Heart left ventricle (tissue), 16 donors: ENCODE results near the gene PAX4. TPM values are rescaled to one million over a fixed set of nuclear protein-coding genes. Genes with fewer than 3 reads are reported as not detected.

Experiments
- ATAC-seq, 4 donors: fragments of 200-7000 bp; cut with Tn5 transposase; one replicate each; pipeline ENCODE4 v1.9.1; 2020 to 2022; ENCODE audit warnings: moderate library complexity in 4 of 4, mild to moderate bottlenecking in 3 of 4, moderate number of reproducible peaks in 1 of 4
- DNase-seq, 5 donors: peaks; one replicate each; pipeline ENCODE4 v3.0.0-alpha.2; 2020
- H3K27ac ChIP-seq, 12 donors: fragments of 200-600 bp; sonication (generic) in 4 of 12; one replicate each; pipeline versions ENCODE4 v1.5.0 to v1.8.0; 2016 to 2022; ENCODE audit warnings: mild to moderate bottlenecking in 2 of 12
- H3K27me3 ChIP-seq, 9 donors: fragments of 200-600 bp; sonication (generic) in 2 of 9; one replicate each; pipeline versions ENCODE4 v1.5.1 to v1.8.0; 2016 to 2022; ENCODE audit warnings: mild to moderate bottlenecking in 3 of 9
- H3K36me3 ChIP-seq, 9 donors: fragments of 200-600 bp; sonication (generic) in 2 of 9; one replicate each; pipeline versions ENCODE4 v1.5.0 to v1.8.0; 2018 to 2022; ENCODE audit warnings: mild to moderate bottlenecking in 2 of 9
- H3K4me1 ChIP-seq, 12 donors: fragments of 200-600 bp; sonication (generic) in 4 of 12; one replicate each; pipeline versions ENCODE4 v1.5.0 to v1.8.0; 2016 to 2022; ENCODE audit warnings: mild to moderate bottlenecking in 3 of 12
- H3K4me3 ChIP-seq, 12 donors: fragments of 200-600 bp; sonication (generic) in 4 of 12; one replicate each; pipeline versions ENCODE4 v1.5.0 to v1.8.0; 2017 to 2022; ENCODE audit warnings: mild to moderate bottlenecking in 9 of 12, moderate library complexity in 4 of 12
- H3K9me3 ChIP-seq, 12 donors: fragments of 200-600 bp; sonication (generic) in 4 of 12; one replicate each; pipeline versions ENCODE4 v1.5.0 to v1.8.0; 2016 to 2022; ENCODE audit warnings: mild to moderate bottlenecking in 1 of 12
- POLR2A ChIP-seq, 2 donors: fragments of 450-650 bp; IDR thresholded peaks; one replicate each; pipeline ENCODE4 v1.6.1; 2017; ENCODE audit warnings: antibody characterized with exemption in 2 of 2, mild to moderate bottlenecking in 2 of 2, moderate library complexity in 2 of 2
- WGBS, 4 donors: extraction: QIAGEN DNeasy Blood & Tissue Kit in 2 of 4; methylation state at CpG; one replicate each; pipeline versions ENCODE4 v1.1.5 to v1.1.7; 2013 to 2018; 5-methylcytosine and 5-hydroxymethylcytosine counted together
- intact Hi-C, 10 donors: fragments of 100-400 bp; cut with DNase I; formaldehyde crosslinking; loops; one replicate each; pipeline versions ENCODE4 v1.11.1 to v1.14.2; 2022
- polyA plus RNA-seq, 2 donors: library from polyadenylated mRNA; stranded (reverse); fragments of 200-250 nt; gene quantifications; one replicate each; pipeline ENCODE4 v1.2.3, GENCODE V29; 2013
- total RNA-seq, 9 donors: library from RNA; depleted of rRNA in 2 of 9; stranded (reverse); fragments of >200 nt in 2 of 9; fragmentation: NEBNext Ultra II Directional in 3 of 9; extraction: Animal tissue kit (Norgen Biotek cat#: 25700) in 3 of 9; gene quantifications; one replicate each; pipeline versions ENCODE4 v1.1.0 to v1.2.4, GENCODE V29; 2016 to 2023
- TF ChIP-seq, protein P1 (sequence below), 12 donors: fragments of 200-600 bp; sonication (generic) in 4 of 12; IDR thresholded peaks; one replicate each; pipeline versions ENCODE4 v1.5.0 to v1.8.0; 2018 to 2022; ENCODE audit warnings: antibody characterized with exemption in 12 of 12, mild to moderate bottlenecking in 5 of 12
- donor health status: ischemic (EF 13 %, LVEDD 7.1; RV severe dilation, severe dysfunction).
- donor health status: healthy with polysubstance abuse.
- donor health status: DM: no; HTN: yes; CAD: no.
- donor health status: DM: no; HTN: no; CAD: no.
- donor health status: ischemic (EF 25% LVEDD 6.9; RV normal size, moderate dysfunction).
- donor health status: ischemic (EF 25% LVEDD 5.7; RV mildly dilated, moderate dysfunction).
- donor health status: healthy.
- donor health status: DM: yes; HTN: yes; CAD: no.
- donor health status: ischemic (EF 35%, LVEDD 5.7; RV mildly dilated, moderate dysfunction).
- donor health status: nonischemic (EF 11% LVEDD 7.7; RV severe dilation, severe dysfunction).
- donor health status: DM: yes; HTN: yes; CAD: no.
- donor health status: PGD.
- donor health status: ischemic (EF 29% LVEDD 5.4; RV normal size, mild dysfunction).
- donor health status: nonischemic (EF 23%, LVEDD 6.1; RV moderate dilation, normal function).

The PAX4 gene
- total and polyA plus RNA-seq, 11 donors: not detected

DNA sequence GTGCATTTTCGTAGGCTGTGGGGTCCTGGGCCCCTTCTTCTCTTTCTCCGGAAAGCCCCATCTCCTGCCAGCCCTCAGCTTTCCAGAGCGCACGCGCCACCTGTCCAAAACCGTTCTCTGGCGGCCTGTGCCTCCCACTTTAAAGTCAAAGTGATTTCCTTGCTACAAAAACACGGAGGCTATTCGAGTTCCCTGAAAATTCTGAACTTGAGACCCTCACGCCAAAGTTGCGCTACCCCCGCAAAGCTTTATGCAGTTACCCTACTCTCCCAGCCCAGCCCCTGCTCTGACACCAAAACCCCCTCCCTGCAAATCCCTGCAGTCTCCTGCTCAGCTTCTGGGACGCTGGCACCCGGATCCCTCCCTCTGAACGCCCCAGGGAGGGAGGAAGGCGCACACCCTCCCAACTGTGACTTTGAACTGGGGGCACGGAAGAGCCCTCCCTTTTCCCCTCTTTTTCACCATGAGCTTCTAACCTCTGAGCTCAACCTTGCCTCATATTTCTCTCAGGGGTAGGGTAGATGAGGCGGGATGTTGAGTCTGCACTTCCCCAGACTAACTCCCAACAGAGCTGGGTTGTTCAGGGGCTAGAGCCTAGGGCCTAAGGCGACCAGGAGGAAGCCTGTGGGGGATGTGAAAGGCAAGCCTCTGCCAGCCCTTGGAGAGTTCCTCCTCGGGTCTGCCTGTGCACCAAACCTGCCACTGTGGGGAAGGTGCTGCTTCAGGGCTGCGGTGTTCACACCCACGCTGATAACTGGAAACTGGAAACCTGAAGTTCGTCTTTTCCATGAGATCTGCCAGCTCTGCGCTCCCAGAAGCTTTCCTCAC, 2.7 kb upstream of the PAX4 start:
- peak in 1 of 4 donors; percentile 22 for ATAC-seq
- intact Hi-C loops: no loop called here
- H3K4me1 ChIP-seq: peaks cover 0 to 3% (median 0%) of the 10 kb centered on the region in 12 donors
- 2 to 3% (median 3%) methylated on average over 19 to 24 of the region's 24 CpGs for WGBS, 4 donors
- no peak overlapping the region for H3K4me3 ChIP-seq
- no peak for DNase-seq
- no peaks in the 10 kb centered on the region for H3K9me3 ChIP-seq
- no peaks in the 10 kb centered on the region for H3K36me3 ChIP-seq
- H3K27me3 ChIP-seq: peaks cover 0 to 71% (median 24%) of the 10 kb centered on the region in 9 donors
- no peak overlapping the region for H3K27ac ChIP-seq
- no peak for TF ChIP-seq POLR2A (IDR thresholded peaks at IDR 0.05)
- TF ChIP-seq, protein P1, sequence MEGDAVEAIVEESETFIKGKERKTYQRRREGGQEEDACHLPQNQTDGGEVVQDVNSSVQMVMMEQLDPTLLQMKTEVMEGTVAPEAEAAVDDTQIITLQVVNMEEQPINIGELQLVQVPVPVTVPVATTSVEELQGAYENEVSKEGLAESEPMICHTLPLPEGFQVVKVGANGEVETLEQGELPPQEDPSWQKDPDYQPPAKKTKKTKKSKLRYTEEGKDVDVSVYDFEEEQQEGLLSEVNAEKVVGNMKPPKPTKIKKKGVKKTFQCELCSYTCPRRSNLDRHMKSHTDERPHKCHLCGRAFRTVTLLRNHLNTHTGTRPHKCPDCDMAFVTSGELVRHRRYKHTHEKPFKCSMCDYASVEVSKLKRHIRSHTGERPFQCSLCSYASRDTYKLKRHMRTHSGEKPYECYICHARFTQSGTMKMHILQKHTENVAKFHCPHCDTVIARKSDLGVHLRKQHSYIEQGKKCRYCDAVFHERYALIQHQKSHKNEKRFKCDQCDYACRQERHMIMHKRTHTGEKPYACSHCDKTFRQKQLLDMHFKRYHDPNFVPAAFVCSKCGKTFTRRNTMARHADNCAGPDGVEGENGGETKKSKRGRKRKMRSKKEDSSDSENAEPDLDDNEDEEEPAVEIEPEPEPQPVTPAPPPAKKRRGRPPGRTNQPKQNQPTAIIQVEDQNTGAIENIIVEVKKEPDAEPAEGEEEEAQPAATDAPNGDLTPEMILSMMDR (IDR thresholded peaks at IDR 0.05): no peak

DNA sequence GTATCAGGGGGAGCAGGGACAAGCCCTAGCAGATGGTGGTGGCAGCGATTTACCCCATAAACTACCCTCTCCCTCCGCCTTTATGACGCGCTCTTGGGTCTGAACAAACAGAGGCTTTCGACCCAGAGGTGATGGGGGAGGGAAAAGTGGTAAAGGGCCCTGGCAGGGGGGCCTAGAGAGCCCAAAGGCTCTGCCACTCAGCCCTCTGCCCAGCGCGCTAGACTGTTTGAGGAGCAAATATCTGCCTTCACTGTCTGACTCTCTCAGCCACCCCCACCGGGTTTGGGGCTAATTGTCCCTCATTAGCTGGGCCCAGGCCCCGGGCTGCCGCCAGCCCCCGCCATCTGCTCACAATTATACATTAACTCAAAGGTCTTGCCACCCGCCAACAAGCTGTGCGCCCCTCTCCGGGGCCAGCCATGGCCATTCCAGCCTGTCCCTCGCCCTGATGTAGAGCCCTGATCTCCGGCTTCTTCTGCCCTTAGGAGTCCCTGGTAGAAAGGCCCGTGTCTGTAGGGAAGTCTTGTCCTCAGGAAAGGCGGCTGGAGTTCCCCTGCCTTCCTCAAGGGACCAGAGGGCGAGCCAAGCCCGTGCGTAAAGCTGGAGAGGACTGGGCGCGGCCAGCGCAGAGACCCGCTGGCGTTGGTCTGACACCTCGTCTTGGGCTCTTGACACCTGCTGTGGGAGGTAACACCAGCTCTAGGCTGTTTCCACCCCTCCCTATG, 1.9 kb upstream of the PAX4 start:
- WGBS, 4 donors: 5 to 16% (median 8%) methylated on average over 18 to 27 of the region's 27 CpGs
- Histone ChIP-seq H3K27ac (no peak overlapping the region), H3K36me3 (no peaks in the 10 kb centered on the region), H3K9me3 (no peaks in the 10 kb centered on the region), H3K4me1 (peaks cover 0 to 3% (median 0%) of the 10 kb centered on the region in 12 donors), H3K4me3 (no peak overlapping the region), H3K27me3 (peaks cover 0 to 79% (median 25%) of the 10 kb centered on the region in 9 donors)
- TF ChIP-seq, protein P1 (IDR thresholded peaks at IDR 0.05): no peak
- TF ChIP-seq POLR2A (IDR thresholded peaks at IDR 0.05): no peak
- DNase-seq (no peak), ATAC-seq (no peak)
- intact Hi-C loops: no loop called here

- no peak for TF ChIP-seq POLR2A (IDR thresholded peaks at IDR 0.05)
- TF ChIP-seq, protein P1 (IDR thresholded peaks at IDR 0.05): no peak
- ATAC-seq: no peak
- Histone ChIP-seq H3K4me1 (peaks cover 0 to 3% (median 0%) of the 10 kb centered on the region in 12 donors), H3K27me3 (peaks cover 0 to 76% (median 32%) of the 10 kb centered on the region in 9 donors), H3K4me3 (no peak overlapping the region), H3K36me3 (no peaks in the 10 kb centered on the region), H3K9me3 (no peaks in the 10 kb centered on the region), H3K27ac (no peak overlapping the region)
- intact Hi-C loops: no loop called here
- DNase-seq: no peak
- 46 to 78% (median 59%) methylated on average over 1 of the region's 1 CpG for WGBS, 4 donors
Measured at GRCh38 chr7:127618775-127619174, 833 bp upstream of the PAX4 start.

DNA sequence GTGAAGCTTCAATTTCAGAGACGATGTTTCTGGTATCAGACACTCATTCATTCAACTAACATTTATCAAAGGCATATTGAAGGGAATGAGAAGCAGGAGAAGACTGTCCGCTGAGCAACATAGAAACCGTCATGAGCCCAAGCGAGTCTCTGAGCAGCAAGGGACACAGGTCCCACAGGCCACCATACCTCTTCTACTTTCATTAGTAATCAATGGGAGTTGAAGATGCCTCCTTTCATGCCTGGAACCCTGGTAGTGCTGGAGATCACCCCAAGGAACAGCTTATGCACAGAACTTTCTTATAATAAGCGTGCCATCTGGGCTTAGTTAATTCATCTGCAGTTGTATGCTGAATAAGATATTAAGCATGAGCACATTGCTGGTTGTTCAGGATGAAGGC, 1.2 kb downstream of the PAX4 start:
- 88 to 93% (median 89%) methylated on average over 5 of the region's 5 CpGs for WGBS, 4 donors
- Histone ChIP-seq H3K27ac (no peak overlapping the region), H3K9me3 (no peaks in the 10 kb centered on the region), H3K27me3 (peaks cover 0 to 67% (median 32%) of the 10 kb centered on the region in 9 donors), H3K4me1 (peaks cover 0 to 3% (median 0%) of the 10 kb centered on the region in 12 donors), H3K4me3 (no peak overlapping the region), H3K36me3 (no peaks in the 10 kb centered on the region)
- no peak for TF ChIP-seq POLR2A (IDR thresholded peaks at IDR 0.05)
- TF ChIP-seq, protein P1 (IDR thresholded peaks at IDR 0.05): no peak
- DNase-seq (no peak), ATAC-seq (no peak)
- intact Hi-C loops: no loop called here
